ENCODE measurements around the gene C19orf18.
A peak's percentile ranks its signal among the peaks of the same experiment; 100 is the strongest.

Gene C19orf18

GRCh38 chr19:58003174-58003828 lies 29.0 kb upstream of the C19orf18 start:
- Histone ChIP-seq H3K9me2 (replicated peaks; ENCODE audit: insufficient read depth, low read length) (no peaks in the 10 kb centered on the region), H3K36me3 (replicated peaks; ENCODE audit: insufficient read depth, low read length) (no peaks in the 10 kb centered on the region), H3K9me3 (replicated peaks; ENCODE audit: insufficient read depth, low read length) (no peaks in the 10 kb centered on the region), H3K4me3 (ENCODE audit: low read length) (peak overlapping the region; percentile 22; the same call in 1 of the 2 replicates), H3K27ac (ENCODE audit: low read length) (no peak overlapping the region), H3K4me2 (ENCODE audit: low read depth, low read length) (peak overlapping the region; percentile 18; the same call in 1 of the 2 replicates), H3K27me3 (replicated peaks; ENCODE audit: insufficient read depth, low read length) (no peaks in the 10 kb centered on the region), H3F3A (ENCODE audit: insufficient read depth, low read length) (no peaks in the 10 kb centered on the region), H4K20me1 (ENCODE audit: insufficient read depth, low read length) (no peaks in the 10 kb centered on the region), H3K79me2 (ENCODE audit: low read length) (no peaks in the 10 kb centered on the region), H2AFZ (ENCODE audit: low read length) (peak overlapping the region; percentile 23; the same call in 1 of the 2 replicates), H3K4me1 (ENCODE audit: low read length) (no peaks in the 10 kb centered on the region), H3K9ac (ENCODE audit: low read length) (no peak overlapping the region)
- no peak for TF ChIP-seq EZH2phosphoT487 (IDR thresholded peaks at IDR 0.05; ENCODE audit: low read length)
- no peak for TF ChIP-seq CTCF (IDR thresholded peaks at IDR 0.05; ENCODE audit: low read length)
- no peak for TF ChIP-seq EZH2 (optimal IDR thresholded peaks at IDR 0.05; ENCODE audit: low read depth, low read length)
- DNase-seq: no peak

GRCh38 chr19:58002384-58003173 lies 28.2 kb upstream of the C19orf18 start, which contains the start of gene ZNF606:
TSS of gene ZNF606 (minus strand) at chr19:58002820. CDS start at chr19:58001319, 1,501 bp downstream.
- Histone ChIP-seq H3K36me3 (replicated peaks; ENCODE audit: insufficient read depth, low read length) (no peaks in the 10 kb centered on the region), H3K9me3 (replicated peaks; ENCODE audit: insufficient read depth, low read length) (no peaks in the 10 kb centered on the region), H2AFZ (ENCODE audit: low read length) (peak within 1 kb of the TSS; percentile 23; the same call in 1 of the 2 replicates), H3K4me1 (ENCODE audit: low read length) (no peaks in the 10 kb centered on the region), H3K27me3 (replicated peaks; ENCODE audit: insufficient read depth, low read length) (no peaks in the 10 kb centered on the region), H3K4me3 (ENCODE audit: low read length) (peak within 1 kb of the TSS; percentile 22; the same call in 1 of the 2 replicates), H3K9me2 (replicated peaks; ENCODE audit: insufficient read depth, low read length) (no peaks in the 10 kb centered on the region), H4K20me1 (ENCODE audit: insufficient read depth, low read length) (no peaks in the 10 kb centered on the region), H3K79me2 (ENCODE audit: low read length) (no peaks in the 10 kb centered on the region), H3K9ac (ENCODE audit: low read length) (no peak within 1 kb of the TSS), H3K4me2 (ENCODE audit: low read depth, low read length) (peak within 1 kb of the TSS; percentile 18; the same call in 1 of the 2 replicates), H3K27ac (ENCODE audit: low read length) (no peak within 1 kb of the TSS), H3F3A (ENCODE audit: insufficient read depth, low read length) (no peaks in the 10 kb centered on the region)
- no peak for TF ChIP-seq EZH2phosphoT487 (IDR thresholded peaks at IDR 0.05; ENCODE audit: low read length)
- TF ChIP-seq CTCF (IDR thresholded peaks at IDR 0.05; ENCODE audit: low read length): no peak
- no peak for TF ChIP-seq EZH2 (optimal IDR thresholded peaks at IDR 0.05; ENCODE audit: low read depth, low read length)
- peak; percentile 44 for DNase-seq

GRCh38 chr19:58001895-58002369 lies 27.6 kb upstream of the C19orf18 start:
- Histone ChIP-seq H3K9me3 (replicated peaks; ENCODE audit: insufficient read depth, low read length) (no peaks in the 10 kb centered on the region), H3K4me1 (ENCODE audit: low read length) (no peaks in the 10 kb centered on the region), H3K27me3 (replicated peaks; ENCODE audit: insufficient read depth, low read length) (no peaks in the 10 kb centered on the region), H3K27ac (ENCODE audit: low read length) (no peak overlapping the region), H4K20me1 (ENCODE audit: insufficient read depth, low read length) (no peaks in the 10 kb centered on the region), H3K36me3 (replicated peaks; ENCODE audit: insufficient read depth, low read length) (no peaks in the 10 kb centered on the region), H3K79me2 (ENCODE audit: low read length) (no peaks in the 10 kb centered on the region), H3K4me3 (ENCODE audit: low read length) (peak overlapping the region; percentile 22; the same call in 1 of the 2 replicates), H3F3A (ENCODE audit: insufficient read depth, low read length) (no peaks in the 10 kb centered on the region), H3K9me2 (replicated peaks; ENCODE audit: insufficient read depth, low read length) (no peaks in the 10 kb centered on the region), H3K9ac (ENCODE audit: low read length) (no peak overlapping the region), H2AFZ (ENCODE audit: low read length) (peak overlapping the region; percentile 23; the same call in 1 of the 2 replicates), H3K4me2 (ENCODE audit: low read depth, low read length) (peak overlapping the region; percentile 18; the same call in 1 of the 2 replicates)
- DNase-seq: no peak
- TF ChIP-seq EZH2 (optimal IDR thresholded peaks at IDR 0.05; ENCODE audit: low read depth, low read length) (no peak), EZH2phosphoT487 (IDR thresholded peaks at IDR 0.05; ENCODE audit: low read length) (no peak), CTCF (IDR thresholded peaks at IDR 0.05; ENCODE audit: low read length) (no peak)
